Measurements from ENCODE around the gene WNT1.

- no peak for TF ChIP-seq CTCF (IDR thresholded peaks at IDR 0.05)
- no peak for TF ChIP-seq POLR2A (IDR thresholded peaks at IDR 0.05)
These were observed 15.7 kb downstream of the WNT1 start for GRCh38 chr12:48993787-48994186.
